K562 treated with DMSO at 1 percent for 4 hours (cell line): Measurements from ENCODE around the gene CNP. TPM values are rescaled to one million over a fixed set of nuclear protein-coding genes. Genes with fewer than 3 reads are reported as not detected.

Experiments used
- total RNA-seq: library from RNA; unstranded; fragments of 300-600 nt; gene quantifications from 2 replicates; pipeline ENCODE4 v1.2.3, GENCODE V29; 2022; ENCODE audit not compliant: insufficient read depth

The CNP gene
- 29.4 and 34.0 TPM in 2 replicates for total RNA-seq

DNA sequence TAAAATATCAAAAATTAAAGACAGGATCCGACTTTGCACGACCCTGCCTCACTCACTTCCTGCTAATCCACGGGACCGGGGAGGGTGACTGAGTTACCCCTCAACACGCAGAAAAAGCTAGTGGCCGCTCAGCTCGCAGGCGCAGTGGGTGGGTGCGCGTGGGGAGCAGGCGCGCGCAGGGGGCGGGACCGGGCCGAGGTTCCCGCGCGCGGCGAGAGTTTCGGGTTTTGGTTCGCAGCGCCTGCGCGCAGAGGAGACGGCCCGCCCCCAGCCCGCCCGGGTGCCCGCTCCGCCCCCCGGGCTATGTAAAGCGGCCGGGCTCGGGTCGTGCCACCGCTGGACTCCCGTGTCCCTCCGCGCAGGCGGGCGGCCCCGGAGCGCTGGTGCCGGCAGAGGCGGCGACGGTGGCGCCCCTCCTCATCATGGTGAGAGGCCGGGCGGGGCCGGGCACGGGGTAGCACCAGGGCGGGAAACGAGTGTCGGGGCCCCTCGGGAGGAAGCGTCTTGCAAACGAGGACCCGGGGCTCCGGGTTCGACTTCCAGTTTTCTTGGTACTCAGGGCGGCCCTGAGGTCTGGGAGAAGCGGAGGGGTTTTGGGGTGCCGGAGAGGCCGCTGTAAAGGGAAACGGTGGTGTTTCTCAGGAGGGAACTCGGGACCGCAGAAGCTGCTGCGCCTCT lies at the start of gene CNP:
TSS of gene CNP (plus strand) at position 333 of the 678 bp plus-strand sequence. CDS start at position 423, 90 bp downstream.

DNA sequence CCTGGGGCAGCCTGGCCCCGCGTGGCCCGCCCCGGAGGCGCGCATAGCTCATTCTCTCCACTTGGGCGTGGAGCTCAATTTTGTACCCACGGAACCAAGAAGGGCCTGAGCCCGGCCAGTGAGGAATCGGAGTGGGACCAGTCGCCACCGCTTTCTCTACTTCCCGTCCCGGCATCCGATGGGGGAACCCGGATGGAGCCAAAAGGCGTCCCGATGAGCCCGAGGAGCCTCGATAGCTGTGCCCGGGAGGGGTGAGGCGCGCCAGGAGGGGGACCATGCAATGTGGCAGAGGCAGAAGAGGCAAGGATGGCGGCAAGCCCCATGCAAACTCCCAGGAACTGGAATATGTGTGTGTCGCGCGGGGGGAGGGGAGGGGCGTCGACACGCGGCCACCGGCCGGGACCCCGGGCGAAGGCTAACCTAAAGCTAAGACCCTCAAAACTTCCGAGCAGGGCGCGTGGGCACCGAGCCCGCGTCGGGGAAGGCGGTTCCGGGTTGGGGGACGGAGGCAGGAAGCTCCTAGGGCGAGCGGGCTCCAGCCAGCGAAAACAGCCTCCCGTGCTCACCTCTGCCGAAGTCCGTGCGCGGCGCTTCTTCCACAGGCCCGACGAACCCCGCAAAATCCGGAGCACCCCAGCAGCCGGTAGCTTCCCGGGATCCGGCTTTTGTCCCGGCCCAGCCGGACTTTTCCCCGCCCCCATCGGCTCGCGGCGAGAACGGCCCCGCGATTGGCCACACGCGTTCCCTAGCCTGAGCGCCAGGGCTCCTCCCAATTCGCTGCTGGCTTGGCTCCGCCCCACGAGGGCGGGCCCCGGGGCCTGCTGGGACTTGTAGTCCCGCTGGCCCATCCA lies 48.1 kb upstream of the CNP start, which contains the start of gene ACLY:
TSS of gene ACLY (minus strand) at position 638 of the 851 bp plus-strand sequence. CDS start 5,078 bp downstream, outside the sequence.

DNA sequence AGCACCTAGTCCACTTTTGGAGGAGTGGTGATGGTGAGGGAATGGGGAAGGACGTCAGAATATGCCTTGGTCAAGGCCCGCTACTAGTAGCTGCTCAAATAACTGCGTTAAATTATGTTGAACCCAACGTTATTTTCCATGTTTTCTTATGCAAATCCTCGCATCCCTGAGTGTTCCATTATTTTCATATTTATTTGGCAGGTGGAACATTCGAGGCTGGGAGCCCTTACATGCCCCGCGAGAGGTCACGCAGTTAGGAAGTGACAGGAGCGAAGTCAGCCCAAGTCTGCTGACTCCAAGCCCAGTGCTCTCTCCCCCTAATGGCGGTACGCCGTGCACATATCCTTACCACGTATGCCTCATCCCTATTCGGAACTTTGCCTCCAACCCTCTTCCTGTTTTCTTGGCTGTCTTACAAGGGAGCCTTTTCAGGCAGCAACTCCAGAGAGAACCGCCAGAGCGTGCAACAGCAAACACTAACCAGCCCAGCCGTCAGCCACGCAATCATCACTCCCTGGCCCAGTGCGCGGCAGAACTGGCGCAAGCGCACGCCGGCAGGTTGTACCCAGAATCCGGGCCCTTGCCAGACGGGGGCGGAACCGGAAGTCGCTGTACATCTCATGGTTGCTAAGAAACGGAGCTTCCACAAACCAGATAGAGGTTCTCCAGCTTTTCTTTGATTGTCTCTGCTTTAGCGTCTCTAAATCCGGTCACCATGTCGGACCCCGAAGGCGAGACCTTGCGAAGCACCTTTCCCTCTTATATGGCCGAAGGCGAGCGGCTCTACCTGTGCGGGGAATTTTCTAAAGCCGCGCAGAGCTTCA lies 36.4 kb upstream of the CNP start, which contains the start of gene ODAD4:
TSS of gene ODAD4 (plus strand) at position 609 of the 824 bp plus-strand sequence. CDS start at position 716, 107 bp downstream.

DNA sequence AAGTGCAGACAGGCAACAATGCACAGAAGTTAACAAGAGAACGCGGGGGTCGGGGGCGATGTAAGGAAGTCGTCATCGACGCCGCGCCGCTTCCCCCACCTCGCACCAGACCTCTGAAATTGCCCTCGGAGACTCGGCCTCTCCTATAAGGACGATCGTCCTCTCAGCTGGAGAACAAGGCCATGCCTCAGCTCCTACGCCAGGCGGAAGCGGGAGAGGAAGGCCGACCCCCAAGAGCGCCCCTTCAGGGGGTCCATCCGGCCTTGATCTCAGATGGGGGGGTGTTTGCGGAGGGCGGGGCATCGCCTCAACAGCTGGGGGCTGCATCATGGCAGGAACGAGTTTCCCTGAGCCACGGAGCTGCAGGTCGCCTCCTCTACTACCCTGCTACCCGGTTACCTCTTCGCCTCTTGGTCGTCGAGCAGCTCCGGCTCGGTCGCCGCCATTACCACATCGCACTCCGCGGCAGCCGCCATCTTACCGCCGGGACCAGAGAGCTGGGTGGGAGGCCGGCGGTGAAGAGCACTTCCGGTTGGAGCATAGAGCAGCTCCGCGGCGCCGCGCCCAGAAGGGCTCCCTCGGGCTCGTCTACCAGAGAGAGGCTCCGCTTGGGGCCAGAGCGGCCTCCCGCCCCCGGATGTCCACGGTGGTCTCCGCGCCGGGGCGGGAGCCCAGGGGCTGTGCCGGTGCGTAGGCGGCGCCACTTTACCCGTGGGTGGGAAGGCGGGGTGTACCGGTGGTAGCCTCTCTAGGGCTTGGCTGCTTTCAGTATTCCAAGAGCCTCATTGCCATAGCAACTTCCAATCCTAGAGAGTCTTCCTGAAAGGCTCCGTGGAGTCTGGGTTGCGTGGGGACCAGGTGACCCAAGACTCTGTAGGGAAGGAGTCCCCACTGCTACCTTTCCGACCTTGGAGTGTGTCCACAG lies 50.6 kb downstream of the CNP start, which contains the start of gene DNAJC7:
TSS of gene DNAJC7 (minus strand) at position 499 of the 925 bp plus-strand sequence. CDS start at position 476, 23 bp downstream.

DNA sequence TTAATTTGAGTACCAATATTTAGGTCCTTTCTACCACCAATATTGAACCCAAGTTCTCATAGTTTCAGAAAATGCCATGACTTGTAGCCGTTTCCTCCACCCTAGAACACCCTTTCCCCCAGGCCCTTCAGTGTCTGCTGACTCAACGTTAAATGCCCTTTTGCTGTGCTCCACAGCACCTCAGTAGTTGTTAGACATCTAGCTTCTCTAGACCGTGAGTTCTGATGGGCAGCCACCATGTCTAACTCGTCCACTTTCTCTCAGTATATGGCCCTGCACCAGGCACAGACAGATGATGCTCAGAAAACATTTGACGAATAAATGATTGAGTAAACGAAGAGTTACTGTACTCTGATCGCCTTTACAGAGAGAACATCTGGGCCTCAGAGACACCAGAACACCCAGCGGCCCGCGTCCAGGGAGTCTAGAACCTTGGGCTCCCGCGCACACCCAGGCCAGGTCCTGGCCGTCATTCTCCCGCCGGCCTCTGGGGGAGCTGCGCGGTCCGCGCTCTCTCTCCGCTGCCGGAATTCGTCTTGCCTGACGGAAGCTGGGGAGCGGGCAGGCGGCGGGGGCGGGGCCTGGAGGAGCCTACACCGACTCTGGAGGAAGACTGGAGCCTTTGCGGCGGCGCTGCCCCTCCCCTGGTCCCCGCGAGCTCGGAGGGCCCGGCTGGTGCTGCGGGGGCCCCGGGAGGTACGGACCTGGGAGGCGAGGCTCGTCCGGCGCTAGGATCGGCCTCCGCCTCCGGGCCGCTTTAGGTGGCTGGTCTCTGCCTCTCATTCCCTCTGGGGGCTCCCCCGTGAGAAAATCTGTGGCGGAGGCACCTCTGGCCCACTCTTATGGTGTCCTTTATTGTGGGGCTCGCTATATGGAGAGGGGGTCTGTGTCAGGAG lies 53.2 kb downstream of the CNP start, which contains the start of gene NKIRAS2:
TSS of gene NKIRAS2 (plus strand) at position 582 of the 896 bp plus-strand sequence. CDS start 1,488 bp downstream, outside the sequence.

Other genes starting within 250 kb of the CNP start
- not detected in 2 replicates for gene HAP1, start 232.2 kb upstream of the CNP start, total RNA-seq
- gene JUP, start 180.1 kb upstream of the CNP start, total RNA-seq, result 223 and 303 TPM in 2 replicates
- gene P3H4, start 154.8 kb upstream of the CNP start, total RNA-seq, result 2.5 and 3.0 TPM in 2 replicates
- 3.2 and 4.0 TPM in 2 replicates for gene FKBP10, start 153.8 kb upstream of the CNP start, total RNA-seq
- 94.8 and 98.5 TPM in 2 replicates for gene NT5C3B, start 130.6 kb upstream of the CNP start, total RNA-seq
- not detected in 2 replicates for gene KLHL10, start 129.0 kb upstream of the CNP start, total RNA-seq
- 4.6 and 7.3 TPM in 2 replicates for gene KLHL11, start 101.4 kb upstream of the CNP start, total RNA-seq
- 103 and 105 TPM in 2 replicates for gene ACLY, start 47.8 kb upstream of the CNP start, total RNA-seq
- gene ODAD4, start 36.2 kb upstream of the CNP start, total RNA-seq, result 1.1 and 2.1 TPM in 2 replicates
- 98.6 and 99.6 TPM in 2 replicates for gene DNAJC7, start 50.6 kb downstream of the CNP start, total RNA-seq
- 91.8 and 106 TPM in 2 replicates for gene NKIRAS2, start 53.3 kb downstream of the CNP start, total RNA-seq
- gene C17orf113, start 83.8 kb downstream of the CNP start, total RNA-seq, result 1.1 and 1.4 TPM in 2 replicates
- 0.94 and 2.1 TPM in 2 replicates for gene ZNF385C, start 131.7 kb downstream of the CNP start, total RNA-seq
- 6.7 and 6.9 TPM in 2 replicates for gene DHX58, start 145.9 kb downstream of the CNP start, total RNA-seq
- 24.1 and 42.8 TPM in 2 replicates for gene KAT2A, start 154.6 kb downstream of the CNP start, total RNA-seq
- 0.98 TPM in 1 of 2 replicates, not detected in the other for gene HSPB9, start 156.0 kb downstream of the CNP start, total RNA-seq
- gene RAB5C, start 188.2 kb downstream of the CNP start, total RNA-seq, result 137 and 153 TPM in 2 replicates
- gene KCNH4, start 214.3 kb downstream of the CNP start, total RNA-seq, result 0.30 and 0.32 TPM in 2 replicates
- gene HCRT, start 218.7 kb downstream of the CNP start, total RNA-seq, result not detected in 2 replicates
- gene GHDC, start 227.7 kb downstream of the CNP start, total RNA-seq, result 21.9 and 25.3 TPM in 2 replicates